Measurements from ENCODE around the gene NSUN6. TPM values are rescaled to one million over a fixed set of nuclear protein-coding genes. Genes with fewer than 3 reads are reported as not detected.

NSUN6 gene
- total RNA-seq, 1 experiment from 2014 or later = 6.0 TPM

GRCh38 chr10:18504161-18504560 lies 147.2 kb downstream of the NSUN6 start:
- Histone ChIP-seq H3K9me2 (replicated peaks; ENCODE audit: low read length) (no peaks in the 10 kb centered on the region), H3K27ac (ENCODE audit: low read length) (no peak overlapping the region), H3F3A (ENCODE audit: low read length, unreplicated experiment) (no peaks in the 10 kb centered on the region), H3K4me3 (ENCODE audit: low read length) (no peak overlapping the region), H3K4me2 (ENCODE audit: low read length) (no peak overlapping the region), H3K36me3 (ENCODE audit: low read depth, low read length) (no peaks in the 10 kb centered on the region), H3K4me1 (ENCODE audit: insufficient read depth, low read length) (0 out of 2 replicates have a peak, but pooled peaks cover 8% of the 10 kb centered on the region), H3K27me3 (ENCODE audit: low read length) (no peaks in the 10 kb centered on the region), H3K79me2 (ENCODE audit: low read length) (no peaks in the 10 kb centered on the region), H4K20me1 (ENCODE audit: low read length) (no peaks in the 10 kb centered on the region), H3K9me3 (ENCODE audit: low read length) (no peaks in the 10 kb centered on the region), H2AFZ (ENCODE audit: low read length) (no peak overlapping the region), H3K9ac (ENCODE audit: low read length) (no peak overlapping the region)
- intact Hi-C loops (cut with micrococcal nuclease) = no loop called here
- ChIA-PET POLR2A (ENCODE audit: unreplicated experiment) (no interaction called here), CTCF (no interaction called here)
- DNase-seq (no peak), ATAC-seq (no peak)
- BruUV-seq (replicated peaks) = no TSS peak
- no peak for TF ChIP-seq EZH2 (IDR thresholded peaks at IDR 0.05; ENCODE audit: low read length, unreplicated experiment)

DNA sequence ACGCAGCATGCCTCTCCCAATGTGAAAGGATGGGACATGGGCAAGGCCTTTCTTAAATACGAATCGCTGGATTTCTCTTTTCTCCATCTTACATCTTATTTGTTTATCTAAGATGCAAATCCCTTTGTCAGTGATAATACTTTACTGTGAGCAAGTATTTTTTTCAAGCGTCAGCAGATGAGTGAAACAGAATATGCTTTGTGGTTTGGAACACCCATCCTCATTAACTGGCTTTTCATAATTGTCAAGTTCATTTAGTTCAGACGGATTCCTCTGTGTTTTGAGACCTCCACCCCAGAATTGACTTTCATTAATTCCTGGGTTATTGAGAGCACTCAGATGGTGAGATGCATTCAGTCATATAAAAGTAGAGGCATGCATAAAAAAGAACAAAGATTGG lies 149.8 kb downstream of the NSUN6 start:
- Histone ChIP-seq H3K4me2 (ENCODE audit: low read length) (peak overlapping the region; percentile 72), H3K4me1 (ENCODE audit: insufficient read depth, low read length) (0 out of 2 replicates have a peak, but pooled peaks cover 8% of the 10 kb centered on the region), H3K36me3 (ENCODE audit: low read depth, low read length) (no peaks in the 10 kb centered on the region), H3K9me3 (ENCODE audit: low read length) (no peaks in the 10 kb centered on the region), H3K9ac (ENCODE audit: low read length) (no peak overlapping the region), H3K9me2 (replicated peaks; ENCODE audit: low read length) (no peaks in the 10 kb centered on the region), H4K20me1 (ENCODE audit: low read length) (no peaks in the 10 kb centered on the region), H3F3A (ENCODE audit: low read length, unreplicated experiment) (no peaks in the 10 kb centered on the region), H3K4me3 (ENCODE audit: low read length) (peak overlapping the region; percentile 55), H3K27ac (ENCODE audit: low read length) (no peak overlapping the region), H2AFZ (ENCODE audit: low read length) (peak overlapping the region; percentile 50; the same call in 1 of the 2 replicates), H3K27me3 (ENCODE audit: low read length) (no peaks in the 10 kb centered on the region), H3K79me2 (ENCODE audit: low read length) (no peaks in the 10 kb centered on the region)
- no peak for ATAC-seq
- DNase-seq = no peak
- no TSS peak for BruUV-seq (replicated peaks)
- intact Hi-C loops (cut with micrococcal nuclease) = no loop called here
- ChIA-PET POLR2A (ENCODE audit: unreplicated experiment) (no interaction called here), CTCF (no interaction called here)
- TF ChIP-seq EZH2 (IDR thresholded peaks at IDR 0.05; ENCODE audit: low read length, unreplicated experiment) (no peak), CTCF (conservative IDR thresholded peaks at IDR 0.05; ENCODE audit: low read depth, low read length) (no peak), EZH2phosphoT487 (IDR thresholded peaks at IDR 0.05; ENCODE audit: borderline replicate concordance, low read length) (no peak)

GRCh38 chr10:18501198-18501597 lies 150.2 kb downstream of the NSUN6 start:
- Histone ChIP-seq H3F3A (ENCODE audit: low read length, unreplicated experiment) (no peaks in the 10 kb centered on the region), H3K27me3 (ENCODE audit: low read length) (no peaks in the 10 kb centered on the region), H3K4me3 (ENCODE audit: low read length) (peak overlapping the region; percentile 55), H3K9ac (ENCODE audit: low read length) (no peak overlapping the region), H3K27ac (ENCODE audit: low read length) (no peak overlapping the region), H3K36me3 (ENCODE audit: low read depth, low read length) (no peaks in the 10 kb centered on the region), H3K9me2 (replicated peaks; ENCODE audit: low read length) (no peaks in the 10 kb centered on the region), H2AFZ (ENCODE audit: low read length) (peak overlapping the region; percentile 50; the same call in 1 of the 2 replicates), H3K9me3 (ENCODE audit: low read length) (no peaks in the 10 kb centered on the region), H3K79me2 (ENCODE audit: low read length) (no peaks in the 10 kb centered on the region), H4K20me1 (ENCODE audit: low read length) (no peaks in the 10 kb centered on the region), H3K4me1 (ENCODE audit: insufficient read depth, low read length) (0 out of 2 replicates have a peak, but pooled peaks cover 8% of the 10 kb centered on the region), H3K4me2 (ENCODE audit: low read length) (peak overlapping the region; percentile 72)
- ChIA-PET POLR2A (ENCODE audit: unreplicated experiment) (no interaction called here), CTCF (no interaction called here)
- DNase-seq (peak; percentile 47), ATAC-seq (peak; percentile 90)
- BruUV-seq (replicated peaks) = no TSS peak
- intact Hi-C loops (cut with micrococcal nuclease) = no loop called here
- no peak for TF ChIP-seq CTCF (conservative IDR thresholded peaks at IDR 0.05; ENCODE audit: low read depth, low read length)
